ENCODE measurements around the gene BEND3.
A peak's percentile ranks its signal among the peaks of the same experiment; 100 is the strongest.

BEND3 gene

GRCh38 chr6:107080036-107080435 is 35.3 kb downstream of the BEND3 start:
- DNase-seq: peak; percentile 23

- DNase-seq: no peak
Observed at GRCh38 chr6:107079429-107079828, 35.9 kb downstream of the BEND3 start.

- no peak for DNase-seq
Observed at GRCh38 chr6:107077710-107078109, 37.6 kb downstream of the BEND3 start.

GRCh38 chr6:107075951-107076381 is 39.3 kb downstream of the BEND3 start:
- no peak for DNase-seq

GRCh38 chr6:107070686-107071085 is 44.6 kb downstream of the BEND3 start:
- no peak for DNase-seq

- DNase-seq: no peak
Observed at GRCh38 chr6:107069631-107070548, 45.4 kb downstream of the BEND3 start.

- no peak for DNase-seq
Observed at GRCh38 chr6:107068691-107069630, 46.4 kb downstream of the BEND3 start.

GRCh38 chr6:107066697-107067659 is 48.3 kb downstream of the BEND3 start:
- peak; percentile 87 for DNase-seq

- DNase-seq: peak; percentile 77
Observed at GRCh38 chr6:107064579-107065065, 50.7 kb downstream of the BEND3 start.

- no peak for DNase-seq
Observed at GRCh38 chr6:107062691-107063090, 52.6 kb downstream of the BEND3 start.

- peak; percentile 63 for DNase-seq
Observed at GRCh38 chr6:107061125-107062020, 53.9 kb downstream of the BEND3 start.

GRCh38 chr6:107060704-107061103 is 54.6 kb downstream of the BEND3 start:
- DNase-seq: no peak

GRCh38 chr6:107059606-107060005 is 55.7 kb downstream of the BEND3 start:
- DNase-seq: no peak

GRCh38 chr6:107057679-107058078 is 57.6 kb downstream of the BEND3 start:
- DNase-seq: no peak

GRCh38 chr6:107056796-107057195 is 58.5 kb downstream of the BEND3 start:
- DNase-seq: no peak

GRCh38 chr6:107047807-107048206 is 67.5 kb downstream of the BEND3 start:
- no peak for DNase-seq

- DNase-seq: no peak
Observed at GRCh38 chr6:107045826-107046675, 69.3 kb downstream of the BEND3 start.

- DNase-seq: no peak
Observed at GRCh38 chr6:107033126-107033525, 82.2 kb downstream of the BEND3 start.

GRCh38 chr6:107032051-107032450 is 83.3 kb downstream of the BEND3 start:
- no peak for DNase-seq

- DNase-seq: no peak
Observed at GRCh38 chr6:107030151-107030550, 85.2 kb downstream of the BEND3 start.

All from activated CD4-positive, alpha-beta T cell treated with anti-CD3 and anti-CD28 coated beads, Interleukin-10, Interleukin-2, amounts not matched to agents 100 ng/mL and 50 ng/mL, durations not matched to agents 16 hours and 8 hours (primary cell).